Measurements from ENCODE around the gene BANP.
"Not testable (repeated sequence)": the region's sequence is repeated elsewhere in the genome, so short reads cannot be mapped to it uniquely, and the experiment has no call there.

The BANP gene, protein sequence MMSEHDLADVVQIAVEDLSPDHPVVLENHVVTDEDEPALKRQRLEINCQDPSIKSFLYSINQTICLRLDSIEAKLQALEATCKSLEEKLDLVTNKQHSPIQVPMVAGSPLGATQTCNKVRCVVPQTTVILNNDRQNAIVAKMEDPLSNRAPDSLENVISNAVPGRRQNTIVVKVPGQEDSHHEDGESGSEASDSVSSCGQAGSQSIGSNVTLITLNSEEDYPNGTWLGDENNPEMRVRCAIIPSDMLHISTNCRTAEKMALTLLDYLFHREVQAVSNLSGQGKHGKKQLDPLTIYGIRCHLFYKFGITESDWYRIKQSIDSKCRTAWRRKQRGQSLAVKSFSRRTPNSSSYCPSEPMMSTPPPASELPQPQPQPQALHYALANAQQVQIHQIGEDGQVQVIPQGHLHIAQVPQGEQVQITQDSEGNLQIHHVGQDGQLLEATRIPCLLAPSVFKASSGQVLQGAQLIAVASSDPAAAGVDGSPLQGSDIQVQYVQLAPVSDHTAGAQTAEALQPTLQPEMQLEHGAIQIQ

DNA sequence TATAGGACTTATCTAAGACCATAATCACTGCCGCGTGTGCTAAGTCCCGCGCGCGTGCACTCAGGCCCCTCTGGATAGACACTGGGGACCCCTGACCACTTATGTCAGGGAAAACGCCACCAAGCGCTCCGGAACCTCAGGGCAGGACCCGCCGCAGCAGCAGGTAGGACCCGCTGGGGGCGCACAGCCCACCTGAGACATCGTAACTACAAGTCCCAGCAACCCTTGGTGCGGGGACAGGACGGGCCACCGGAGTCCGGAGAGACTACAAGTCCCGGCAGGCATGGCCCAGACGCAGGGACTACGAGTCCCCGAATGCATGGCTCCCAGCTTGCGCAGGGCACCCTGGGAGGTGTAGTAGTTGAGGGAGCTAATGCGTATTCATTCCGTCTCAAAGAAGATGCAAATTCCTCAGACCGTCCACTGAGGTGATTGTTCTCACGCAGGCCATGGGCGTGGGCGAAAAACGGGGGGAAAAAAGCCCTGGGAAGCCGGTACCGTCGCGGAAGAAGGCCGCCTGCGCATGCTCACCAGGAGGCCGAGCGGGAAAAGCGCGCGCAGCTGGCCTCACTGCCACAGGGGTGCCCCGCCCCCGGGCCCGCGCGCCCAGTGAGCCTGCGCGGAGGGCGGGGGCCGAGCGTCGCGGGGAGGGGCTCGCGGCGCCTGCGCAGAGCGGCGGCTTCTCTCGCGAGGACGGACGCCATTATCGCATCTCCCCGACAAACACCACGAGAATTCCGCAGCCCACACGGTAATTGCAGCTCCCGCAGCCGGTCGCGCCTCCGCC, at the start of gene BANP:
Gene BANP, plus strand, starts transcription at position 670 of the 787 bp plus-strand sequence. CDS start 23,682 bp downstream, outside the sequence.
- Histone ChIP-seq H3K36me3 (ENCODE audit: control insufficient read depth, insufficient read depth, low read length) (no peaks in the 10 kb centered on the region), H3K4me1 (ENCODE audit: control insufficient read depth, insufficient read depth, low read length) (peaks cover 6% of the 10 kb centered on the region; the same call in 1 of the 2 replicates), H3K27me3 (ENCODE audit: control insufficient read depth, insufficient read depth, low read length) (no peaks in the 10 kb centered on the region), H3K4me3 (ENCODE audit: low read length) (peak within 1 kb of the TSS; percentile 80), H3K27ac (ENCODE audit: low read length) (no peak within 1 kb of the TSS), H3K9me3 (ENCODE audit: control insufficient read depth, insufficient read depth, low read length) (no peaks in the 10 kb centered on the region)
- no CpG with 5 or more reads among the region's 73 CpGs for WGBS (ENCODE audit: insufficient coverage, insufficient read length)
- peak; percentile 97 for DNase-seq (ENCODE audit: low read depth, low spot score)

- no CpG with 5 or more reads among the region's 5 CpGs for WGBS (ENCODE audit: insufficient coverage, insufficient read length)
- H3K4me3 ChIP-seq (ENCODE audit: low read length) = not testable (repeated sequence)
Measured at GRCh38 chr16:87904963-87905362, 46.3 kb upstream of the BANP start.

GRCh38 chr16:87905521-87905920, 45.7 kb upstream of the BANP start:
- H3K27ac ChIP-seq (ENCODE audit: low read length); H3K4me1 ChIP-seq (ENCODE audit: control insufficient read depth, insufficient read depth, low read length); H3K36me3 ChIP-seq (ENCODE audit: control insufficient read depth, insufficient read depth, low read length); H3K9me3 ChIP-seq (ENCODE audit: control insufficient read depth, insufficient read depth, low read length); H3K27me3 ChIP-seq (ENCODE audit: control insufficient read depth, insufficient read depth, low read length); DNase-seq (ENCODE audit: low read depth, low spot score); H3K4me3 ChIP-seq (ENCODE audit: low read length): not testable (repeated sequence)
- WGBS (ENCODE audit: insufficient coverage, insufficient read length) = no CpG with 5 or more reads among the region's 7 CpGs

More at GRCh38 chr16:87904963-87905362, 46.3 kb upstream of the BANP start:
- H3K36me3 ChIP-seq (ENCODE audit: control insufficient read depth, insufficient read depth, low read length); DNase-seq (ENCODE audit: low read depth, low spot score); H3K4me1 ChIP-seq (ENCODE audit: control insufficient read depth, insufficient read depth, low read length); H3K9me3 ChIP-seq (ENCODE audit: control insufficient read depth, insufficient read depth, low read length); H3K27ac ChIP-seq (ENCODE audit: low read length); H3K27me3 ChIP-seq (ENCODE audit: control insufficient read depth, insufficient read depth, low read length): not testable (repeated sequence)

DNA sequence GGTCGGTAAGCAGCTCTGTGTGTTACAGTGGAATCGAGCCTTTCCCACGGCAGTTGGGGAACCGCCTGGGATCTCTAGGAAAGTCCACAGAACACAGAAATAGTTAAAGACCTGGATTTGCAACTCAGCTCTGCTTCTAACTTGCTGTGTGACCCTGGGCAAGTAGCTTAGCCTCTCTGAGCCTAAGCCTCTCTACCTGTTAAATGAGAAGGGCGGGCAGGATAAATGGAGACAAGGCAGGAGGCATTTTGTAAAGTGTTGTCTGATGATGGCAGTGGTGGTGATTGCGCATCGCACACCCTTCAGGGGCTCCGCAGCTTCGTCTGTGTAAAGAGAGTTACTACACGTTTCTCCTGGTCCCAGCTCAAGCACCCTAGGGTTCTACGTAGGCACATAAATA, 43.1 kb upstream of the BANP start:
- H3K4me1 ChIP-seq (ENCODE audit: control insufficient read depth, insufficient read depth, low read length); H3K4me3 ChIP-seq (ENCODE audit: low read length); H3K36me3 ChIP-seq (ENCODE audit: control insufficient read depth, insufficient read depth, low read length); DNase-seq (ENCODE audit: low read depth, low spot score); H3K9me3 ChIP-seq (ENCODE audit: control insufficient read depth, insufficient read depth, low read length); H3K27ac ChIP-seq (ENCODE audit: low read length); H3K27me3 ChIP-seq (ENCODE audit: control insufficient read depth, insufficient read depth, low read length): not testable (repeated sequence)
- WGBS (ENCODE audit: insufficient coverage, insufficient read length) = no CpG with 5 or more reads among the region's 11 CpGs

GRCh38 chr16:87909203-87909935, 41.9 kb upstream of the BANP start:
- H3K4me1 ChIP-seq (ENCODE audit: control insufficient read depth, insufficient read depth, low read length); H3K9me3 ChIP-seq (ENCODE audit: control insufficient read depth, insufficient read depth, low read length); H3K27ac ChIP-seq (ENCODE audit: low read length); H3K36me3 ChIP-seq (ENCODE audit: control insufficient read depth, insufficient read depth, low read length); H3K4me3 ChIP-seq (ENCODE audit: low read length); H3K27me3 ChIP-seq (ENCODE audit: control insufficient read depth, insufficient read depth, low read length): not testable (repeated sequence)
- peak; percentile 45 for DNase-seq (ENCODE audit: low read depth, low spot score)
- no CpG with 5 or more reads among the region's 36 CpGs for WGBS (ENCODE audit: insufficient coverage, insufficient read length)

DNA sequence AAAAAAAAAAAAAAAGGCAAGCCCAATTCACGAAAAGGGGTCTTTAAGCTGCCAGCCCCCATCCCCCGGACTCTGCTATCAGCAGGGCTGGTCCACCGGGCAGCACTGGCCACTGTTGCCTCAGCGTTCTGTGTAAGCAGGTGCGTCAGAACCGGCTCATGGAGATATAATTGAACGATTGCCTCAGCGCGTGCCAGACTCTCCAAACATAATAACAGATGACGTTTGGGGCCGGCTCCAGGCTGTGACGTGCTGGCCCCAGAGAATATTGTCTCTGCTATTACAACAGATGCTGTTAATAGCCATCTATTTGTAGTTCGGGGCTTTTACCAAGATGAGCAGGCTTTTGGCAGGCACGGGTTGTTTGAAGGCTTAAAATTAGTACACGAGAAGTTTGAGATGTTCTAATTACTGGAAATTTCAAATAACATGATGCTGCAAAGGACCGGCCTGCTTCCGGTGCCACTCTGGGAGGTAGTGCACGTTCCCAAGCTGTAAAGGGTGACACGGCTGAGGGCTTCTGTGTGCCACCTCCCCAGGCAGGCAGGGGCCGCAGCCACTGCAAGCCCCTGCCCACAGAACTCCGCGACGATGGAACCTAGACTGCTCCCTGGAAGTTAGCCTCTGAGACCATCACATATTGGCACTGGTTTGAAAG, 40.0 kb upstream of the BANP start:
- H3K36me3 ChIP-seq (ENCODE audit: control insufficient read depth, insufficient read depth, low read length); H3K9me3 ChIP-seq (ENCODE audit: control insufficient read depth, insufficient read depth, low read length); H3K4me3 ChIP-seq (ENCODE audit: low read length); H3K27ac ChIP-seq (ENCODE audit: low read length); H3K27me3 ChIP-seq (ENCODE audit: control insufficient read depth, insufficient read depth, low read length); DNase-seq (ENCODE audit: low read depth, low spot score); H3K4me1 ChIP-seq (ENCODE audit: control insufficient read depth, insufficient read depth, low read length): not testable (repeated sequence)
- WGBS (ENCODE audit: insufficient coverage, insufficient read length) = no CpG with 5 or more reads among the region's 23 CpGs

- H3K27ac ChIP-seq (ENCODE audit: low read length); H3K4me1 ChIP-seq (ENCODE audit: control insufficient read depth, insufficient read depth, low read length); H3K9me3 ChIP-seq (ENCODE audit: control insufficient read depth, insufficient read depth, low read length); DNase-seq (ENCODE audit: low read depth, low spot score); H3K27me3 ChIP-seq (ENCODE audit: control insufficient read depth, insufficient read depth, low read length); H3K4me3 ChIP-seq (ENCODE audit: low read length); H3K36me3 ChIP-seq (ENCODE audit: control insufficient read depth, insufficient read depth, low read length): not testable (repeated sequence)
- no CpG with 5 or more reads among the region's 18 CpGs for WGBS (ENCODE audit: insufficient coverage, insufficient read length)
Measured at GRCh38 chr16:87912691-87913090, 38.5 kb upstream of the BANP start.

DNA sequence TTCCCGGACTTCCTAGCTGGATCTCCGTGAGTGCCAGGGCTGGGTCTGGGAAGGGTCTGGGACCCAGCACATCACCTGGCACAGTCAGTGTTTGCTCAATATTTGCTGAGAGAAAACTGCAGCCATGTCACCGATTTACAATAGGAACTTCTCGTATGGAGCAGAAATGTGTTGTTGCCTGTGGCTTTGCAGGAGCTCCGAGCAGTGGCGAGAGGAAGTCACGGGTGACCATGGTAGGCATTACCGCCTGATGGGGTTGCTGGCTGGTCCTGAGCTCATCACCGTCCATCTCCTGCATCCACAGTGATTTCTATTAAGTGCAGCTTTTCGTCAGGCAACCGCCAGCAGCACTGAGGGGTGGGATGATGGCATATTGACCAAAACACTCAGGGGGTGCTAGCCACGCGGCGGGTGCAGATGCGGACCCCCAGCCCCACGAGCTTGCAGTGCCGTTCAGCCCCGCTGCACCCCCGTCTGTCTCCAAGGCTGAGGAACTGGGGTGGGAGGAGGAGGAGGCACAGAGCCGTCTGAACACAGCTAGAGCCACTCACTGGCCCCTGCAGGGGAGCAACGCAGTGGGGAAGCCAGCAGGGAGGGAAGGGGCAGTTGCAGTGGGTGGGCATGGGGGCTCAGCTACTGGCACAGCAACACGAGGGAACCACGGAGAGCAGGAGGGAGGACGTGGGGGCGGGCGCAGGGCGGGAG, 37.1 kb upstream of the BANP start:
- H3K4me1 ChIP-seq (ENCODE audit: control insufficient read depth, insufficient read depth, low read length); H3K36me3 ChIP-seq (ENCODE audit: control insufficient read depth, insufficient read depth, low read length); H3K27ac ChIP-seq (ENCODE audit: low read length); H3K4me3 ChIP-seq (ENCODE audit: low read length); DNase-seq (ENCODE audit: low read depth, low spot score); H3K27me3 ChIP-seq (ENCODE audit: control insufficient read depth, insufficient read depth, low read length); H3K9me3 ChIP-seq (ENCODE audit: control insufficient read depth, insufficient read depth, low read length): not testable (repeated sequence)
- WGBS (ENCODE audit: insufficient coverage, insufficient read length) = no CpG with 5 or more reads among the region's 27 CpGs

DNA sequence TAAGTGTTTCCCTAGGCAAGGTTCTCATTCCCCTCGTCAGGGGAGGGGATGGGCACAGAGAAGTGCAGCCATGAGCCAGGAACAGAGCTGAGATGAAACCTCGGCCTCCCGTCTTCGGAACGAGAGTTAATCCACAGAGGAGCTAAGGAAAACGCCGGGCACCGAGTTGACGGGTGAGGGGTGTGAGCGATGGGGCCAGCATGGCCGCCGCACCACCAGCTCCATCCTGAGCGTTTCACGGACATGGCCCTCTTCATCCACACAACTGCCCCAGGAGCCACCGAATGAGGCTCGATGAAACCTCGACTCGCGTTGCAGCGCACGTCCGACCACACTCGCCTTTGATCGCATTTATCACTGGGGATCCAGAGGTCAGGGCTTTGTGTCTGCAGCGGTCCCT, 36.4 kb upstream of the BANP start:
- H3K9me3 ChIP-seq (ENCODE audit: control insufficient read depth, insufficient read depth, low read length) = no peaks in the 10 kb centered on the region
- no peak overlapping the region for H3K27ac ChIP-seq (ENCODE audit: low read length)
- DNase-seq (ENCODE audit: low read depth, low spot score) = no peak
- no peaks in the 10 kb centered on the region for H3K4me1 ChIP-seq (ENCODE audit: control insufficient read depth, insufficient read depth, low read length)
- no peaks in the 10 kb centered on the region for H3K36me3 ChIP-seq (ENCODE audit: control insufficient read depth, insufficient read depth, low read length)
- WGBS (ENCODE audit: insufficient coverage, insufficient read length) = no CpG with 5 or more reads among the region's 25 CpGs
- H3K4me3 ChIP-seq (ENCODE audit: low read length) = no peak overlapping the region
- H3K27me3 ChIP-seq (ENCODE audit: control insufficient read depth, insufficient read depth, low read length) = no peaks in the 10 kb centered on the region

Measured in iPS DF 6.9 (cell line).